ENCODE results near the gene FAM168A.
"Not testable (repeated sequence)": the region's sequence is repeated elsewhere in the genome, so short reads cannot be mapped to it uniquely, and the experiment has no call there.

The FAM168A gene

GRCh38 chr11:73508243-73509176, 89.4 kb downstream of the FAM168A start:
- no peak for FAIRE-seq
- no peak for DNase-seq (ENCODE audit: insufficient read length, low spot score)
- no peak for TF ChIP-seq POLR2A (IDR thresholded peaks at IDR 0.05; ENCODE audit: low read depth, low read length)

- FAIRE-seq (no peak), DNase-seq (ENCODE audit: insufficient read length, low spot score) (no peak)
- TF ChIP-seq POLR2A (IDR thresholded peaks at IDR 0.05; ENCODE audit: low read depth, low read length): no peak
These were observed 90.8 kb downstream of the FAM168A start for GRCh38 chr11:73507086-73507485.

- no peak for FAIRE-seq
- TF ChIP-seq POLR2A (IDR thresholded peaks at IDR 0.05; ENCODE audit: low read depth, low read length): no peak
- no peak for DNase-seq (ENCODE audit: insufficient read length, low spot score)
These were observed 91.9 kb downstream of the FAM168A start for GRCh38 chr11:73506038-73506437.

GRCh38 chr11:73498343-73498742, 99.6 kb downstream of the FAM168A start:
- FAIRE-seq (no peak), DNase-seq (ENCODE audit: insufficient read length, low spot score) (no peak)
- TF ChIP-seq POLR2A (IDR thresholded peaks at IDR 0.05; ENCODE audit: low read depth, low read length): no peak

GRCh38 chr11:73496134-73496533, 101.8 kb downstream of the FAM168A start:
- TF ChIP-seq POLR2A (IDR thresholded peaks at IDR 0.05; ENCODE audit: low read depth, low read length): no peak
- FAIRE-seq (no peak), DNase-seq (ENCODE audit: insufficient read length, low spot score) (no peak)

GRCh38 chr11:73495731-73496130, 102.2 kb downstream of the FAM168A start:
- no peak for DNase-seq (ENCODE audit: insufficient read length, low spot score)
- TF ChIP-seq POLR2A (IDR thresholded peaks at IDR 0.05; ENCODE audit: low read depth, low read length): no peak
- FAIRE-seq: no peak

GRCh38 chr11:73493956-73494598, 103.8 kb downstream of the FAM168A start:
- FAIRE-seq (peak; percentile 89), DNase-seq (ENCODE audit: insufficient read length, low spot score) (peak; percentile 61)
- TF ChIP-seq POLR2A (IDR thresholded peaks at IDR 0.05; ENCODE audit: low read depth, low read length): no peak

- DNase-seq (ENCODE audit: insufficient read length, low spot score) (no peak), FAIRE-seq (no peak)
- no peak for TF ChIP-seq POLR2A (IDR thresholded peaks at IDR 0.05; ENCODE audit: low read depth, low read length)
These were observed 116.3 kb downstream of the FAM168A start for GRCh38 chr11:73481626-73482025.

GRCh38 chr11:73480677-73481076, 117.2 kb downstream of the FAM168A start:
- DNase-seq (ENCODE audit: insufficient read length, low spot score) (no peak), FAIRE-seq (peak; percentile 15)
- TF ChIP-seq POLR2A (IDR thresholded peaks at IDR 0.05; ENCODE audit: low read depth, low read length): no peak

GRCh38 chr11:73478737-73479347, 119.1 kb downstream of the FAM168A start:
- FAIRE-seq: peak; percentile 80
- TF ChIP-seq POLR2A (IDR thresholded peaks at IDR 0.05; ENCODE audit: low read depth, low read length): no peak
- DNase-seq (ENCODE audit: insufficient read length, low spot score): peak; percentile 19

- DNase-seq (ENCODE audit: insufficient read length, low spot score) (no peak), FAIRE-seq (no peak)
- no peak for TF ChIP-seq POLR2A (IDR thresholded peaks at IDR 0.05; ENCODE audit: low read depth, low read length)
These were observed 120.4 kb downstream of the FAM168A start for GRCh38 chr11:73477518-73477917.

GRCh38 chr11:73475549-73476095, 122.3 kb downstream of the FAM168A start:
- DNase-seq (ENCODE audit: insufficient read length, low spot score) (no peak), FAIRE-seq (no peak)
- TF ChIP-seq POLR2A (IDR thresholded peaks at IDR 0.05; ENCODE audit: low read depth, low read length): no peak

- DNase-seq (ENCODE audit: insufficient read length, low spot score): no peak
- no peak for FAIRE-seq
- no peak for TF ChIP-seq POLR2A (IDR thresholded peaks at IDR 0.05; ENCODE audit: low read depth, low read length)
These were observed 124.7 kb downstream of the FAM168A start for GRCh38 chr11:73473252-73473651.

GRCh38 chr11:73470036-73470612, 127.8 kb downstream of the FAM168A start:
- not testable (repeated sequence) for FAIRE-seq; DNase-seq (ENCODE audit: insufficient read length, low spot score)

Measured in H54 (cell line).